HepG2 (cell line): ENCODE data around the gene ZBTB45. TPM values are rescaled to one million over a fixed set of nuclear protein-coding genes. Genes with fewer than 3 reads are reported as not detected.

Source experiments
- BRD4 ChIP-seq: sonication (generic); formaldehyde crosslinking; IDR thresholded peaks from 2 replicates; pipeline ENCODE4 v1.4.0; 2020; ENCODE audit warnings: missing genetic modification reagents
- DNMT3B ChIP-seq: conservative IDR thresholded peaks from 2 replicates; pipeline ENCODE4 v1.6.1; 2016; ENCODE audit warnings: missing biosample characterization, control low read depth
- DR1 ChIP-seq: sonication (generic); formaldehyde crosslinking; IDR thresholded peaks from 2 replicates; pipeline ENCODE4 v1.8.0; 2021; ENCODE audit warnings: mild to moderate bottlenecking, missing genetic modification reagents, inconsistent platforms
- GLI4 ChIP-seq: sonication (generic); formaldehyde crosslinking; IDR thresholded peaks from 2 replicates; pipeline ENCODE4 v1.5.1; 2020; ENCODE audit warnings: missing genetic modification reagents, mild to moderate bottlenecking, moderate library complexity, borderline replicate concordance
- MIXL1 ChIP-seq: IDR thresholded peaks from 2 replicates; pipeline ENCODE4 v1.6.1; 2016
- NCOR1 ChIP-seq: fragments of 200-600 bp; sonication (generic); IDR thresholded peaks from 2 replicates; pipeline ENCODE4 v1.7.0; 2017; ENCODE audit warnings: antibody characterized with exemption, low read length, borderline replicate concordance
- PHF20 ChIP-seq: sonication (generic); formaldehyde crosslinking; IDR thresholded peaks from 2 replicates; pipeline ENCODE4 v1.5.0; 2020; ENCODE audit warnings: mild to moderate bottlenecking, missing genetic modification reagents
- ZKSCAN5 ChIP-seq: sonication (generic); formaldehyde crosslinking; IDR thresholded peaks from 2 replicates; pipeline ENCODE4 v1.5.1; 2020; ENCODE audit warnings: mild to moderate bottlenecking, missing genetic modification reagents
- ZMAT3 ChIP-seq: sonication (generic); formaldehyde crosslinking; conservative IDR thresholded peaks from 2 replicates; pipeline ENCODE4 v1.7.0; 2021; ENCODE audit warnings: missing genetic modification reagents
- ZNF773 ChIP-seq: sonication (generic); formaldehyde crosslinking; IDR thresholded peaks from 2 replicates; pipeline ENCODE4 v1.4.0; 2020; ENCODE audit warnings: missing genetic modification reagents, borderline replicate concordance
- polyA plus RNA-seq, 8 experiments: library from polyadenylated mRNA; depleted of rRNA in 3 of 8; stranded (reverse) in 7 of 8; unstranded in 1 of 8; fragments of >200 nt; fragmentation: Illumina TruSeq in 4 of 8; extraction: Trizol in 4 of 8; gene quantifications; 2 replicates each; pipeline versions ENCODE4 v1.2.1 to v1.2.3, GENCODE V29; 2011 to 2016; ENCODE audit warnings: low read depth in 4 of 8, missing spikeins in 1 of 8, mixed read lengths in 1 of 8; ENCODE audit not compliant: insufficient read depth in 1 of 8
- total RNA-seq, 5 experiments: library from RNA; depleted of rRNA; stranded (reverse); fragments of >200 nt; fragmentation: Illumina TruSeq; extraction: Trizol; gene quantifications; 2 replicates each; pipeline ENCODE4 v1.2.3, GENCODE V29; 2016; ENCODE audit warnings: low read depth in 1 of 5
- TF ChIP-seq, protein P1 (sequence below): sonication (generic); formaldehyde crosslinking; IDR thresholded peaks from 2 replicates; pipeline ENCODE4 v1.5.1; 2020; ENCODE audit warnings: missing genetic modification reagents, mild to moderate bottlenecking, borderline replicate concordance
- TF ChIP-seq, protein P2 (sequence below): sonication (generic); formaldehyde crosslinking; IDR thresholded peaks from 2 replicates; pipeline ENCODE4 v1.8.1; 2023; ENCODE audit warnings: mild to moderate bottlenecking, missing genetic modification reagents
- TF ChIP-seq, protein P3 (sequence below): sonication (generic); formaldehyde crosslinking; IDR thresholded peaks from 2 replicates; pipeline ENCODE4 v1.9.0; 2022; ENCODE audit warnings: missing genetic modification reagents, mild to moderate bottlenecking, borderline replicate concordance
- TF ChIP-seq, protein P4 (sequence below), 2 experiments: sonication (generic) in 1 of 2; formaldehyde crosslinking in 1 of 2; IDR thresholded peaks; 2 replicates each; pipeline versions ENCODE4 v1.4.0 to v1.6.1; 2016 to 2020; ENCODE audit warnings: borderline replicate concordance in 1 of 2, low read depth in 1 of 2, mild to moderate bottlenecking in 1 of 2, missing genetic modification reagents in 1 of 2
- TF ChIP-seq, protein P5 (sequence below): sonication (generic); formaldehyde crosslinking; IDR thresholded peaks from 2 replicates; pipeline ENCODE4 v1.5.0; 2020; ENCODE audit warnings: missing genetic modification reagents

ZBTB45 gene
- total and polyA plus RNA-seq, 2 of the 13 experiments (the other 11 are each of a cell fraction or from before 2014, with no cell fraction given), result 3.0 to 3.7 TPM

DNA sequence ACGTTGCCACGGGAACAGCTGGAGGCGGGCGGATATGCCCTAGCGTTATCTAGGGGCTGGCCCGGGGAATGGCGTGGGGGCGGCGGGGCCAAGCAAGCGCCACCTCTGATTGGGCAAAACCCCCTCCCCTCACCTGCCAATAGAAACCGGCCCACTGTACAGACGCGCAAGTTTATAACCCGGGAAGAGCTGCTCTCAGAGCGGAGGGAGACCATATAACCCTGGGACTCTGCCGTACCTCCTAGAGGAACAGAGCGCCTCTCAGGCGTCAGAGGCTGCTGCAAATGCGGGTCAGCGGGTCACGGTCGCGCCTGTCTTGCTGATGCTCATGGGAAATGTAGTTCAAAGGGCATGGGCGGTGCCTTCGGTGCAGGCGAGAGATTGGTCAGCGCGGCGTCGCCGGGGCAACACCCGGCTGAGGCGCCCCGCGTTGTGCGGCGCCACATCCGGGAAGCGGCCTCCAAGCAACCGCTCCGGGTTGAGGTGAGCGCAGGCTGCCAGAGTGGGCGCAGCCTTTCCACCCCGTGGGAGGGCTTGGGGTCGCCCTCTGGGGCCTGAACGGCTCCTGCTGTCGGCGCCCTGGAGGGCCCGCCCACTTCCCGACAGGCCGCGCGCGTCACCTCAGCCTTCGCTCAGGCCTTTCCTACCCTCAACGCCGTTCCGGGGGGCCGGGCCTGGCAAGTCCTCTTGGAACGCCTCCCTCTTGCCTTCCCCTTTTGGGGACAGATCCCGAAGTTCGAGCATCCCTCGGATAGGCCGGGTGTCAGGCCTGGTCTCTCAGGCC, 43.7 kb downstream of the ZBTB45 start, which contains the start of gene ZNF446 (continued):
- TF ChIP-seq, protein P1, sequence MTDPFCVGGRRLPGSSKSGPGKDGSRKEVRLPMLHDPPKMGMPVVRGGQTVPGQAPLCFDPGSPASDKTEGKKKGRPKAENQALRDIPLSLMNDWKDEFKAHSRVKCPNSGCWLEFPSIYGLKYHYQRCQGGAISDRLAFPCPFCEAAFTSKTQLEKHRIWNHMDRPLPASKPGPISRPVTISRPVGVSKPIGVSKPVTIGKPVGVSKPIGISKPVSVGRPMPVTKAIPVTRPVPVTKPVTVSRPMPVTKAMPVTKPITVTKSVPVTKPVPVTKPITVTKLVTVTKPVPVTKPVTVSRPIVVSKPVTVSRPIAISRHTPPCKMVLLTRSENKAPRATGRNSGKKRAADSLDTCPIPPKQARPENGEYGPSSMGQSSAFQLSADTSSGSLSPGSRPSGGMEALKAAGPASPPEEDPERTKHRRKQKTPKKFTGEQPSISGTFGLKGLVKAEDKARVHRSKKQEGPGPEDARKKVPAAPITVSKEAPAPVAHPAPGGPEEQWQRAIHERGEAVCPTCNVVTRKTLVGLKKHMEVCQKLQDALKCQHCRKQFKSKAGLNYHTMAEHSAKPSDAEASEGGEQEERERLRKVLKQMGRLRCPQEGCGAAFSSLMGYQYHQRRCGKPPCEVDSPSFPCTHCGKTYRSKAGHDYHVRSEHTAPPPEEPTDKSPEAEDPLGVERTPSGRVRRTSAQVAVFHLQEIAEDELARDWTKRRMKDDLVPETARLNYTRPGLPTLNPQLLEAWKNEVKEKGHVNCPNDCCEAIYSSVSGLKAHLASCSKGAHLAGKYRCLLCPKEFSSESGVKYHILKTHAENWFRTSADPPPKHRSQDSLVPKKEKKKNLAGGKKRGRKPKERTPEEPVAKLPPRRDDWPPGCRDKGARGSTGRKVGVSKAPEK, result no peak
- TF ChIP-seq, protein P2, sequence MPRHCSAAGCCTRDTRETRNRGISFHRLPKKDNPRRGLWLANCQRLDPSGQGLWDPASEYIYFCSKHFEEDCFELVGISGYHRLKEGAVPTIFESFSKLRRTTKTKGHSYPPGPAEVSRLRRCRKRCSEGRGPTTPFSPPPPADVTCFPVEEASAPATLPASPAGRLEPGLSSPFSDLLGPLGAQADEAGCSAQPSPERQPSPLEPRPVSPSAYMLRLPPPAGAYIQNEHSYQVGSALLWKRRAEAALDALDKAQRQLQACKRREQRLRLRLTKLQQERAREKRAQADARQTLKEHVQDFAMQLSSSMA, result no peak
- TF ChIP-seq, protein P3, sequence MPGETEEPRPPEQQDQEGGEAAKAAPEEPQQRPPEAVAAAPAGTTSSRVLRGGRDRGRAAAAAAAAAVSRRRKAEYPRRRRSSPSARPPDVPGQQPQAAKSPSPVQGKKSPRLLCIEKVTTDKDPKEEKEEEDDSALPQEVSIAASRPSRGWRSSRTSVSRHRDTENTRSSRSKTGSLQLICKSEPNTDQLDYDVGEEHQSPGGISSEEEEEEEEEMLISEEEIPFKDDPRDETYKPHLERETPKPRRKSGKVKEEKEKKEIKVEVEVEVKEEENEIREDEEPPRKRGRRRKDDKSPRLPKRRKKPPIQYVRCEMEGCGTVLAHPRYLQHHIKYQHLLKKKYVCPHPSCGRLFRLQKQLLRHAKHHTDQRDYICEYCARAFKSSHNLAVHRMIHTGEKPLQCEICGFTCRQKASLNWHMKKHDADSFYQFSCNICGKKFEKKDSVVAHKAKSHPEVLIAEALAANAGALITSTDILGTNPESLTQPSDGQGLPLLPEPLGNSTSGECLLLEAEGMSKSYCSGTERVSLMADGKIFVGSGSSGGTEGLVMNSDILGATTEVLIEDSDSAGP (CRISPR knock-in tag), result peak; percentile 86; the same call in 1 of the 2 replicates
- TF ChIP-seq ZKSCAN5 (no peak), DNMT3B (CRISPR knock-in tag) (0 out of 2 replicates have a peak, but pooled peaks have one; percentile 78), BRD4 (CRISPR knock-in tag) (0 out of 2 replicates have a peak, but pooled peaks have one; percentile 63), ZMAT3 (CRISPR knock-in tag) (no peak; the same call in 1 of the 2 replicates), GLI4 (CRISPR knock-in tag) (peak; percentile 75; the same call in 1 of the 2 replicates), NCOR1 (peak; percentile 76; the same call in 1 of the 2 replicates), ZNF773 (CRISPR knock-in tag) (no peak), PHF20 (peak; percentile 69), DR1 (CRISPR knock-in tag) (no peak), MIXL1 (CRISPR knock-in tag) (0 out of 2 replicates have a peak, but pooled peaks have one; percentile 6)
- TF ChIP-seq, protein P4, sequence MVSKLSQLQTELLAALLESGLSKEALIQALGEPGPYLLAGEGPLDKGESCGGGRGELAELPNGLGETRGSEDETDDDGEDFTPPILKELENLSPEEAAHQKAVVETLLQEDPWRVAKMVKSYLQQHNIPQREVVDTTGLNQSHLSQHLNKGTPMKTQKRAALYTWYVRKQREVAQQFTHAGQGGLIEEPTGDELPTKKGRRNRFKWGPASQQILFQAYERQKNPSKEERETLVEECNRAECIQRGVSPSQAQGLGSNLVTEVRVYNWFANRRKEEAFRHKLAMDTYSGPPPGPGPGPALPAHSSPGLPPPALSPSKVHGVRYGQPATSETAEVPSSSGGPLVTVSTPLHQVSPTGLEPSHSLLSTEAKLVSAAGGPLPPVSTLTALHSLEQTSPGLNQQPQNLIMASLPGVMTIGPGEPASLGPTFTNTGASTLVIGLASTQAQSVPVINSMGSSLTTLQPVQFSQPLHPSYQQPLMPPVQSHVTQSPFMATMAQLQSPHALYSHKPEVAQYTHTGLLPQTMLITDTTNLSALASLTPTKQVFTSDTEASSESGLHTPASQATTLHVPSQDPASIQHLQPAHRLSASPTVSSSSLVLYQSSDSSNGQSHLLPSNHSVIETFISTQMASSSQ (IDR thresholded peaks at IDR 0.05; ENCODE audit: low read depth), result no peak
- TF ChIP-seq, protein P4 (CRISPR knock-in tag; IDR thresholded peaks at IDR 0.05; ENCODE audit: borderline replicate concordance), result peak; percentile 29; the same call in 1 of the 2 replicates
- TF ChIP-seq, protein P5, sequence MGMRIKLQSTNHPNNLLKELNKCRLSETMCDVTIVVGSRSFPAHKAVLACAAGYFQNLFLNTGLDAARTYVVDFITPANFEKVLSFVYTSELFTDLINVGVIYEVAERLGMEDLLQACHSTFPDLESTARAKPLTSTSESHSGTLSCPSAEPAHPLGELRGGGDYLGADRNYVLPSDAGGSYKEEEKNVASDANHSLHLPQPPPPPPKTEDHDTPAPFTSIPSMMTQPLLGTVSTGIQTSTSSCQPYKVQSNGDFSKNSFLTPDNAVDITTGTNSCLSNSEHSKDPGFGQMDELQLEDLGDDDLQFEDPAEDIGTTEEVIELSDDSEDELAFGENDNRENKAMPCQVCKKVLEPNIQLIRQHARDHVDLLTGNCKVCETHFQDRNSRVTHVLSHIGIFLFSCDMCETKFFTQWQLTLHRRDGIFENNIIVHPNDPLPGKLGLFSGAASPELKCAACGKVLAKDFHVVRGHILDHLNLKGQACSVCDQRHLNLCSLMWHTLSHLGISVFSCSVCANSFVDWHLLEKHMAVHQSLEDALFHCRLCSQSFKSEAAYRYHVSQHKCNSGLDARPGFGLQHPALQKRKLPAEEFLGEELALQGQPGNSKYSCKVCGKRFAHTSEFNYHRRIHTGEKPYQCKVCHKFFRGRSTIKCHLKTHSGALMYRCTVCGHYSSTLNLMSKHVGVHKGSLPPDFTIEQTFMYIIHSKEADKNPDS (CRISPR knock-in tag), result 0 out of 2 replicates have a peak, but pooled peaks have one; percentile 43
